ENCODE results near the gene KIF5C.

DNA sequence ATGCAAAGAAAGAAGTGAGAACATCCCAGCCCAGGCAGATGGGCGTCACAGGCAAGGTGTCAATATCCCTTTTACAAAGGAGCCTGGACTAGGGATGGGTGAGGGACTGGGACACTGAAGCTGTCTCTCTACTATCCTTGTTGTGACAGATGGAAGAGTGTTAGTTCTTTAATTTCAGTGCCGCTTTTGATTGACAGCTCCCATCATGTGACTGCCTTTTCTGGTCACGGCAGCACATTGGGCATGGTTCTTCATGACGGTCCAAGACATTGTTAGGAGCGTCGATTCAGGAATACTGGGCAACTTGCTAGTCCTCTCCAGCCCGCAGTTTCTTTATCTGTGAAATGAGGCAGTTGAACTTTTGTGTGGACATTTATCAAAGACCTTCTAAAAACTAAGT is 42.4 kb upstream of the KIF5C start:
- TF ChIP-seq, protein P1, sequence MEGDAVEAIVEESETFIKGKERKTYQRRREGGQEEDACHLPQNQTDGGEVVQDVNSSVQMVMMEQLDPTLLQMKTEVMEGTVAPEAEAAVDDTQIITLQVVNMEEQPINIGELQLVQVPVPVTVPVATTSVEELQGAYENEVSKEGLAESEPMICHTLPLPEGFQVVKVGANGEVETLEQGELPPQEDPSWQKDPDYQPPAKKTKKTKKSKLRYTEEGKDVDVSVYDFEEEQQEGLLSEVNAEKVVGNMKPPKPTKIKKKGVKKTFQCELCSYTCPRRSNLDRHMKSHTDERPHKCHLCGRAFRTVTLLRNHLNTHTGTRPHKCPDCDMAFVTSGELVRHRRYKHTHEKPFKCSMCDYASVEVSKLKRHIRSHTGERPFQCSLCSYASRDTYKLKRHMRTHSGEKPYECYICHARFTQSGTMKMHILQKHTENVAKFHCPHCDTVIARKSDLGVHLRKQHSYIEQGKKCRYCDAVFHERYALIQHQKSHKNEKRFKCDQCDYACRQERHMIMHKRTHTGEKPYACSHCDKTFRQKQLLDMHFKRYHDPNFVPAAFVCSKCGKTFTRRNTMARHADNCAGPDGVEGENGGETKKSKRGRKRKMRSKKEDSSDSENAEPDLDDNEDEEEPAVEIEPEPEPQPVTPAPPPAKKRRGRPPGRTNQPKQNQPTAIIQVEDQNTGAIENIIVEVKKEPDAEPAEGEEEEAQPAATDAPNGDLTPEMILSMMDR (IDR thresholded peaks at IDR 0.05), result no peak
- TF ChIP-seq POLR2A (IDR thresholded peaks at IDR 0.05), result no peak

All from body of pancreas (tissue), 4 donors.